Measurements from ENCODE around the gene GPRIN1.

DNA sequence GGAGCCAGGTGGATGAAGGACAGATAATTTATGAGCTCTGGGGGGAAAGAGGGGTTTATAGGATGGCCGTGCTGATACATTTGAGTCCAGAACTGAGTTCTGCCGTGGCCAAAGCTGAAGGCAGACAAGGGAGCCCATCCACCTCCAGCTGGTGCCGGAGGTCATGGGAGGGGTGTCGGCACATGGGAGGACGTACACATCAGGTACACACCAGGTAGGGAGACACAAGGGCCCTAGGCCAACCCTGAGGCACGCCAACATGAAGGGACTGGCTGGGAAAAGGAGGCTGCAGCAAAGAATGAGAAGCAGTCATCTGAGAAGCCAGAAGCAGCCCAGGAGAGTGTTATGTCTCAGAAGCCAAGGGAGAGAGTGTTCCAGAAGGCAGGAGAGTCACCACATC is 2.1 kb upstream of the GPRIN1 start:
- TF ChIP-seq, protein P1, sequence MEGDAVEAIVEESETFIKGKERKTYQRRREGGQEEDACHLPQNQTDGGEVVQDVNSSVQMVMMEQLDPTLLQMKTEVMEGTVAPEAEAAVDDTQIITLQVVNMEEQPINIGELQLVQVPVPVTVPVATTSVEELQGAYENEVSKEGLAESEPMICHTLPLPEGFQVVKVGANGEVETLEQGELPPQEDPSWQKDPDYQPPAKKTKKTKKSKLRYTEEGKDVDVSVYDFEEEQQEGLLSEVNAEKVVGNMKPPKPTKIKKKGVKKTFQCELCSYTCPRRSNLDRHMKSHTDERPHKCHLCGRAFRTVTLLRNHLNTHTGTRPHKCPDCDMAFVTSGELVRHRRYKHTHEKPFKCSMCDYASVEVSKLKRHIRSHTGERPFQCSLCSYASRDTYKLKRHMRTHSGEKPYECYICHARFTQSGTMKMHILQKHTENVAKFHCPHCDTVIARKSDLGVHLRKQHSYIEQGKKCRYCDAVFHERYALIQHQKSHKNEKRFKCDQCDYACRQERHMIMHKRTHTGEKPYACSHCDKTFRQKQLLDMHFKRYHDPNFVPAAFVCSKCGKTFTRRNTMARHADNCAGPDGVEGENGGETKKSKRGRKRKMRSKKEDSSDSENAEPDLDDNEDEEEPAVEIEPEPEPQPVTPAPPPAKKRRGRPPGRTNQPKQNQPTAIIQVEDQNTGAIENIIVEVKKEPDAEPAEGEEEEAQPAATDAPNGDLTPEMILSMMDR (IDR thresholded peaks at IDR 0.05), result no peak
- TF ChIP-seq POLR2A (IDR thresholded peaks at IDR 0.05), result no peak

Data from thyroid gland (tissue), 4 donors.